ENCODE results near the gene IL17RD. TPM values are rescaled to one million over a fixed set of nuclear protein-coding genes. Genes with fewer than 3 reads are reported as not detected.

The IL17RD gene
- total and polyA plus RNA-seq, 2 of the 13 experiments (the other 11 are each of a cell fraction or from before 2014, with no cell fraction given) = 0.28 to 0.31 TPM

GRCh38 chr3:57088503-57088902 is 76.7 kb downstream of the IL17RD start:
- Histone ChIP-seq H3K4me1 (ENCODE audit: insufficient read depth, low read length) (peaks cover 50% of the 10 kb centered on the region), H2AFZ (ENCODE audit: low read length) (no peak overlapping the region), H4K20me1 (ENCODE audit: insufficient read depth, low read length) (no peaks in the 10 kb centered on the region), H3K27ac (ENCODE audit: extremely low read length, insufficient read depth, low read length) (no peak overlapping the region), H3K9ac (ENCODE audit: insufficient read depth, low read depth, low read length) (no peak overlapping the region), H3K9me3 (ENCODE audit: low read length) (no peaks in the 10 kb centered on the region), H3K4me3 (replicated peaks in 1 of 3; ENCODE audit: insufficient read depth in 1 of 3, low read depth in 2 of 3, low read length in 3 of 3) (no peak overlapping the region), H3K79me2 (ENCODE audit: insufficient read depth, low read length) (no peaks in the 10 kb centered on the region), H3K36me3 (replicated peaks in 1 of 2; ENCODE audit: control insufficient read depth in 1 of 2, insufficient read depth in 2 of 2, low read length in 2 of 2) (no peaks in the 10 kb centered on the region), H3K27me3 (ENCODE audit: control insufficient read depth in 1 of 2, insufficient read depth in 2 of 2, low read length in 2 of 2) (peaks cover under 1 to 3% of the 10 kb centered on the region in 2 experiments; a peak in 3 of 5 replicates), H3K4me2 (ENCODE audit: low read depth, low read length) (0 out of 2 replicates have a peak overlapping the region, but pooled peaks have one; percentile 8)
- DNase-seq (ENCODE audit: low spot score) (no peak), ATAC-seq (no peak), FAIRE-seq (no peak)
- WGBS (ENCODE audit: low lambda C conversion rate) = 25% methylated on average over 5 of the region's 5 CpGs
- ChIA-PET POLR2A (no interaction called here), CTCF (ENCODE audit: low intra/inter-chr PET ratio, low total read pairs) (no interaction called here)
- intact Hi-C loops (cut with micrococcal nuclease; ENCODE audit: unreplicated experiment) = no loop called here
- in situ Hi-C loops (cut with HindIII; ENCODE audit: extremely low pct_ligation_motif_present, low pct_unique_long_range_greater_than_20kb) = loop anchor here (10.0 kb wide), 1 partner anchor 94 kb away; no protein-coding TSS in a partner anchor
- BruUV-seq (replicated peaks) = no TSS peak
- no peak for TF ChIP-seq RBFOX2 (IDR thresholded peaks at IDR 0.05; ENCODE audit: low read depth, low read length)
- no peak for TF ChIP-seq MIER3 (CRISPR knock-in tag; IDR thresholded peaks at IDR 0.05; ENCODE audit: borderline replicate concordance)
- TF ChIP-seq ZNF629 (CRISPR knock-in tag; conservative IDR thresholded peaks at IDR 0.05) = peak; percentile 88

- ATAC-seq (no peak), DNase-seq (ENCODE audit: low spot score) (no peak), FAIRE-seq (no peak)
- POLR2A ChIA-PET = no interaction called here
- no peaks in the 10 kb centered on the region for H3K36me3 ChIP-seq (replicated peaks in 1 of 2; ENCODE audit: control insufficient read depth in 1 of 2, insufficient read depth in 2 of 2, low read length in 2 of 2)
- in situ Hi-C loops (cut with HindIII; ENCODE audit: extremely low pct_ligation_motif_present, low pct_unique_long_range_greater_than_20kb) (loop anchor here (10.0 kb wide), 1 partner anchor 93 kb away; no protein-coding TSS in a partner anchor), intact Hi-C loops (cut with micrococcal nuclease; ENCODE audit: unreplicated experiment) (loop anchor here (1.0 kb wide), 1 partner anchor 41 kb away; no protein-coding TSS in a partner anchor)
- H3K27me3 ChIP-seq (ENCODE audit: control insufficient read depth in 1 of 2, insufficient read depth in 2 of 2, low read length in 2 of 2) = peaks cover 0 to 3% of the 10 kb centered on the region in 2 experiments; a peak in 1 of 5 replicates
- H4K20me1 ChIP-seq (ENCODE audit: insufficient read depth, low read length) = no peaks in the 10 kb centered on the region
- WGBS (ENCODE audit: low lambda C conversion rate) = 100% methylated on average over 1 of the region's 1 CpG
- no peak overlapping the region for H2AFZ ChIP-seq (ENCODE audit: low read length)
- H3K4me3 ChIP-seq (replicated peaks in 1 of 3; ENCODE audit: insufficient read depth in 1 of 3, low read depth in 2 of 3, low read length in 3 of 3) = no peak overlapping the region
- no TSS peak for BruUV-seq (replicated peaks)
- TF ChIP-seq ZNF121 (CRISPR knock-in tag; IDR thresholded peaks at IDR 0.05) (peak; percentile 72; the same call in 1 of the 2 replicates), ZNF543 (CRISPR knock-in tag; IDR thresholded peaks at IDR 0.05) (no peak)
- no peak overlapping the region for H3K27ac ChIP-seq (ENCODE audit: extremely low read length, insufficient read depth, low read length)
- no peaks in the 10 kb centered on the region for H3K79me2 ChIP-seq (ENCODE audit: insufficient read depth, low read length)
- no peaks in the 10 kb centered on the region for H3K9me3 ChIP-seq (ENCODE audit: low read length)
- no peak overlapping the region for H3K4me2 ChIP-seq (ENCODE audit: low read depth, low read length)
- CTCF ChIA-PET (ENCODE audit: low intra/inter-chr PET ratio, low total read pairs) = no interaction called here
- H3K9ac ChIP-seq (ENCODE audit: insufficient read depth, low read depth, low read length) = no peak overlapping the region
- peaks cover 55% of the 10 kb centered on the region for H3K4me1 ChIP-seq (ENCODE audit: insufficient read depth, low read length)
These were observed 77.6 kb downstream of the IL17RD start for GRCh38 chr3:57087361-57088092.

All from HepG2 (cell line).